Activated naive CD4-positive, alpha-beta T cell treated with anti-CD3 and anti-CD28 coated beads, Interleukin-2, amount 50 U/mL, for 72 hours (primary cell): ENCODE results near the gene CTBS. TPM values are rescaled to one million over a fixed set of nuclear protein-coding genes. Genes with fewer than 3 reads are reported as not detected.

Experiments used
- ATAC-seq, 2 donors: fragments of 150-1000 bp; cut with Tn5 transposase; 2 replicates each; pipeline ENCODE4 v1.10.0; 2021; ENCODE audit warnings: mild to moderate bottlenecking in 2 of 2, moderate library complexity in 2 of 2
- DNase-seq, 2 donors: peaks; one replicate each; pipeline ENCODE4 v3.0.0; 2021 to 2022; ENCODE audit warnings: low spot score in 2 of 2
- H3K27ac Mint-ChIP-seq, 2 donors: one replicate each; pipeline ENCODE4 v1.8.0; 2022; ENCODE audit warnings: mild to moderate bottlenecking in 2 of 2, mixed read lengths in 2 of 2
- H3K36me3 Mint-ChIP-seq, 2 donors: one replicate each; pipeline ENCODE4 v1.8.0; 2022; ENCODE audit warnings: mixed read lengths in 2 of 2
- H3K9me3 Mint-ChIP-seq, 2 donors: one replicate each; pipeline ENCODE4 v1.8.0; 2022; ENCODE audit warnings: mixed read lengths in 2 of 2
- total RNA-seq, 2 donors: library from RNA; stranded (reverse); gene quantifications; one replicate each; pipeline ENCODE4 v1.2.3, GENCODE V29; 2022

Gene CTBS, protein sequence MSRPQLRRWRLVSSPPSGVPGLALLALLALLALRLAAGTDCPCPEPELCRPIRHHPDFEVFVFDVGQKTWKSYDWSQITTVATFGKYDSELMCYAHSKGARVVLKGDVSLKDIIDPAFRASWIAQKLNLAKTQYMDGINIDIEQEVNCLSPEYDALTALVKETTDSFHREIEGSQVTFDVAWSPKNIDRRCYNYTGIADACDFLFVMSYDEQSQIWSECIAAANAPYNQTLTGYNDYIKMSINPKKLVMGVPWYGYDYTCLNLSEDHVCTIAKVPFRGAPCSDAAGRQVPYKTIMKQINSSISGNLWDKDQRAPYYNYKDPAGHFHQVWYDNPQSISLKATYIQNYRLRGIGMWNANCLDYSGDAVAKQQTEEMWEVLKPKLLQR
- 10 to 100 TPM; 14.6 to 22.8 TPM for total RNA-seq

DNA sequence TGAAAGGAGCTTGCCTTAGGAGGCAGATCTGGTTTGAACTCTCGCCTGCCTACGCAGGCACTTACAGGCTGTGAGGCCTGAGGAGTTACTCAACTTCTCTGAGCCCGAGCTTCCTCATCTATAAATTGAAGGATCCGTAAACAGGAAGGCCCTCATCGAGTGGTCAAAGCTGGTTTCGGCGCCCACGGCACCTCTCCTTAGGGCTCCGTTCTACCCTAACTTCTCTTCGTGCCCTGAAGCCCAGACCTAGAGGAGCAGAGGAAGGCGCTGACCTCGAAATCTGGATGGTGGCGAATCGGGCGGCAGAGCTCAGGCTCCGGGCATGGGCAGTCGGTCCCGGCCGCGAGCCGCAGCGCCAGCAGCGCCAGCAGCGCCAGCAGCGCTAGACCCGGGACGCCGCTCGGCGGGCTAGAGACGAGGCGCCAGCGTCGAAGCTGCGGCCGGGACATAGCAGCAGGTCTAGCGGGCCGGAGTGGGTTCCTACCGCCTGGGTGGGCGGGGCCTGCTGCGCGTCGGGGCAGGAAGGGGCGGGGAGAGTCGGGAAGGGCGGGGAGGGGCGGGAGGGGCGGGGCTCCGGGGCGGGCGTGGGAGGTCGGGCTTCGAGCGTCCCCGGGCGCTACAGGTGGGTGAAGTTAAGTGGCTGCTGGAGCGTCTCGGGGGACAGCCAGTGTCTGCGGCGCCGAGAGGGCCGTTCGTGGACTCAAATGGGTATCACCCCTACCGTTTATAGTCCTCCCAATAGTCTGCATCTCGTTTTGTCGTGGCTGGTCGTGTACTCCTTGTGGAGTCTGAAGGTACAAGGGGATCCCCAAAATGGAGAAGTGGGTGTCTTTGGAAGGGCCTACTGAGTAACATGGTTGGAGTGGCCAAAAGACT is at the start of gene CTBS:
CTBS (minus strand) TSS at position 474 of the 876 bp plus-strand sequence; CDS start at position 449, 25 bp downstream.
- H3K9me3 Mint-ChIP-seq: peaks cover 0 to 11% of the 10 kb centered on the region in 2 donors
- peak within 1 kb of the TSS; percentile 100 for H3K27ac Mint-ChIP-seq
- ATAC-seq (peak; percentile 85 to 87), DNase-seq (peak; percentile 82 to 84)
- H3K36me3 Mint-ChIP-seq: peaks cover 30 to 45% of the 10 kb centered on the region in 2 donors

DNA sequence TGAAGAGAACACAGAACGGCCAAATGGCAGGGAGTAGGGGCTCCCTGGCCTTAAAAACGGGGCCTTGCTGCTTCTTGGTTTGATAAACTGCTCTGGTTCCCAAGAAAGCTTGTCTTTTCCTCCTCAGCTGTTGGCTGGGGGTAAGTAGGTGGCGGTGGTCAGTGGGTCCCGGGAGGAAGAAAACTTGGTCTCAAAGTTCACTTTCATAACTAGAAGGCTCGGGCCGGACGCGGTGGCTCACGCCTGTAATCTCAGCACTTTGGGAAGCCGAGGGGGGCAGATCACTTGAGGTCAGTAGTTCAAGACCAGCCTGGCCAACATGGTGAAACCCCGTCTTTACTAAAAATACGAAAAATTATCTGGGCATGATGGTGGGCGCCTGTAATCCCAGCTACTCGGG is 47.3 kb upstream of the CTBS start:
- H3K36me3 Mint-ChIP-seq: no peaks in the 10 kb centered on the region
- H3K9me3 Mint-ChIP-seq: no peaks in the 10 kb centered on the region
- DNase-seq: no peak
- H3K27ac Mint-ChIP-seq: no peak overlapping the region
- ATAC-seq: no peak

DNA sequence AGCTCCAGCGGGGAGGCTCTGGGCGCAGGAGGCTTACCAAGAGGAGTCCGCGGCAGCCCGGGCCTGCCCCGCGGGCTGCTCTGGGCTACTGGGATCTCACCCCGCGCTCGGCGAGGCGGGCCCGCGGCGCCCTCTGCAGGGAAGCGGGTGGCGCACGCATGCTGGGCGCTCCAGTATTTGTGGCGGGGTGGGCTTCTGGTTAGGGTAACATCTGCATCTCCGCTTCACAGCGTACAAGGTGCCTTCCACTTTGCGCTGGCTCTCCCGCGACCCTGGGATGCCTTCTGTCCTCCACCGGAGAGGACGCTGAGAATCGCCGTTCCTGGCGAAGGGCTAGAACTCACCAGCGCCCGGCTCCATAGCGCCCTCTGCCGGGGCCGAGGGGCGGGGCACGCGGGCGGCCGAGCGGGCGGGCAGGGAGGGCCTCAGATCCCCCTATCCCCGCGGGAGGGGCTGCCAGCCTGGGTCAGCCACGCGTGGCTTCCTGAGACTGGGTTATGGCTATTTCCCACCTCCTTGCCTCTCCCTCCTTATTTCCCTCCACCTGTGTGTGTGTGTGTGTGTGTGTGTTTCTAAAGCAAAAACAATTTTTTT is 46.6 kb upstream of the CTBS start:
- no peaks in the 10 kb centered on the region for H3K36me3 Mint-ChIP-seq
- no peaks in the 10 kb centered on the region for H3K9me3 Mint-ChIP-seq
- ATAC-seq (peak; percentile 87 to 94), DNase-seq (peak; percentile 88 to 94)
- peak overlapping the region in 1 of 2 donors; percentile 76 for H3K27ac Mint-ChIP-seq

DNA sequence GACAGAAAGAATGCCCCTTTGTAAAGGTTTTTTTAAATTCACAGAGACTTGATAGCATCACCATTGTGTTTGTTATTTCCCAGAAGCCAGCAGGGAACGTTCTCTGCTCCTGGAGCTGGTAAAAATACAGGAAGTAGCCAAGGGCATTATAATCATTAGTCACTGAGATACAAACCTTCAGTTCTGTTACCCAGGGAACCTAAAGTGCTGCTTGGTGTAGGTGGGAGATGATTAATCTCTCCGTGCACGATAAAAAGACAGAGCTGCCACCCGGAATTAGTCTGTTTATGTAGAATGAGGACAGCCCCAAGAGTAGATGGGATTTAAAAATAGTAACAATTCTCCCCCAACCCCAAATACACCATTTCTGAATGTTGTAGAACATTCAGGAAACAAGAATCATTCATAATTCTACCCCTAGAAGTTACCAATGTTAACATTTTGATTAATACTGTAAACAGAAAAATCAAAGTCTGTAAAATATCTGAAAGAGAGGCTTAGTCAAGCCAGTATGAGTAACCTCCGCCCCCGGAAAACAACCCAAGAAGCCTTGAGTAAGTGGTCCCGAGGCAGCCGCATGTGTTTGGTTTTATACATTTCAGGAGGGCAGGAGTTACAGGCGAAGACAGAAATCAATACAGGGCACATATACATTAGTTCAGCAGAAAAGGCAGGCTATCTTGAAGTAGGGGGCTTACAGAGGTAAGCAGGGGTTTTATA is 45.3 kb upstream of the CTBS start:
- ATAC-seq: peak; percentile 42 to 70
- Mint-ChIP-seq H3K27ac (peak overlapping the region; percentile 70 to 81), H3K36me3 (peaks cover 4% of the 10 kb centered on the region in 2 donors), H3K9me3 (peaks cover 4% of the 10 kb centered on the region in 2 donors)
- DNase-seq: peak in 1 of 2 donors; percentile 43

DNA sequence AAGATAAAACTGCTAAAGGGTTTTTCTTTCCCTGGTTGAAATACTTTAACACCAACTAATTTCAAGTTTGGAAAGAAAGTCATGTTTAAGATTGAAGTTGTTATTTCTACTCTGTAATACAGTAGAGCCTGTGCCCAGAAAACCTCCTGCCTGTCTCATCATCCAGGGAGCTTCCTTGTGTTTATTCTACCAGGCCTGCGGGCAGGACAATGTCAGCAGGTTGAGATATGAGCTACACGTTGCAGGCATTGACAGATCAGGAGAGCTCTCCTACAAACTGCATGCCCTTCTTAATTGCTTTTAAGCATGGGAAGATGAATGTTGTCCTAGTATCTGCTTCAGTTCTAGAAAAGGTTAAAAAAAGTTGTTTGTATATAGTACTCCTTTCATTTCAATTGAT is 43.1 kb upstream of the CTBS start:
- DNase-seq: no peak
- no peak for ATAC-seq
- Mint-ChIP-seq H3K27ac (no peak overlapping the region), H3K9me3 (peaks cover 7 to 13% of the 10 kb centered on the region in 2 donors), H3K36me3 (peaks cover 13 to 24% of the 10 kb centered on the region in 2 donors)

DNA sequence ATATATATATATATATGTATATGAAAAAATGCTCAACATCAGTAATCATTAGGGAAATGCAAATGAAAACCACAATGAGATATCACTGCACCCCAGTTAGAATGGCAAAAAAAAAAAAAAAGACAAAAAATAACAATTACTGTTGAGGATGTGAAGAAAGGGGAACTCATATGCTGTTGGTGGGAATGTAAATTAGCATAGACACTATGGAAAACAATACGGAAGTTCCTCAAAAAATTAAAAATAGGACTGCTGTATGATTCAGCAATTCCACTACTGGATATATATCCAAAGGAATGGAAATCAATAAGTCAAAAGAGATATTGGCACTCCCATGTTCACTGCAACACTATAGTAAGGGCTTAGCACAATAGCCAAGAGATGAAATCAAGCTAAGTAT is 41.5 kb upstream of the CTBS start:
- Mint-ChIP-seq H3K27ac (no peak overlapping the region), H3K36me3 (peaks cover 13 to 28% of the 10 kb centered on the region in 2 donors), H3K9me3 (peaks cover 7 to 15% of the 10 kb centered on the region in 2 donors)
- DNase-seq: no peak
- no peak for ATAC-seq

DNA sequence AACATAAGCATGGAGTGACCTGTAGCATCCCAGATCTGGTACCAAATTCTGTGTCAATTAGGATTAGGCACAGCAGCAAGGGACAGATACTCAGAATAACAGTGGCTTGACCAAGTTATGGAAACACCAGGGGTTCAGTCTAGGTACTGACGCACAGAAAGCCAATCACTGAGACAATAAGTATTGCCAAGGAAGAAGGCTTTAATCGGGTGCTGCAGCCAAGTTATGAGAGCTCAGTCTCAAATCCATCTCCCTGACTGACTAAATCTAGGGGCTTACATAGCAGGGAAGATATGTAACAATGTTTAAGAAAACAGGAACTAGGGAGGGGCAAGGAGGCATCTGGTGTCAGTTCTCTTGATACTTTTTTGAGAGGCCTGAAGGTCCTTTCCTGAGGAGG is 39.6 kb upstream of the CTBS start:
- DNase-seq: no peak
- H3K9me3 Mint-ChIP-seq: peaks cover 7 to 20% of the 10 kb centered on the region in 2 donors
- no peak overlapping the region for H3K27ac Mint-ChIP-seq
- peaks cover 13 to 35% of the 10 kb centered on the region in 2 donors for H3K36me3 Mint-ChIP-seq
- no peak for ATAC-seq

DNA sequence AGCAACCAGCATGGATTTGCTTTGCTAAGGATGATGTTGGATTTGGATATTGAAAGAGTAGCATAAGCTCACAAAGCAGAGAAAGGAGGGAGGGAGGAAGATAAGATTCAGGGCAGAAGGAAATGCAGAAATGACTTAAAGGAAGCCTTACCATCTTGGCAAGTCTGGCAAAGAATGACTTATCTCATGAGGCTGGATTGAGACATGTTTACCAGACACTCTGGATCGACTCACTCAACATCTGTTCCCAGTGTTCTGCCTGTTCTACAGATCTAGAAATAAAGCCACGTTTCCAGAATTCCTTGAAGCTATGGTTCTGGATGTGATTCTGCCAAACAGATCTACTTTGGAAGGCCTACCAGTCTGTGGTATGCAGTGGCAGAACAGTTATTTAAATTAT is 38.8 kb upstream of the CTBS start:
- Mint-ChIP-seq H3K9me3 (peaks cover 7 to 20% of the 10 kb centered on the region in 2 donors), H3K27ac (no peak overlapping the region), H3K36me3 (peaks cover 13 to 35% of the 10 kb centered on the region in 2 donors)
- ATAC-seq: no peak
- DNase-seq: no peak

DNA sequence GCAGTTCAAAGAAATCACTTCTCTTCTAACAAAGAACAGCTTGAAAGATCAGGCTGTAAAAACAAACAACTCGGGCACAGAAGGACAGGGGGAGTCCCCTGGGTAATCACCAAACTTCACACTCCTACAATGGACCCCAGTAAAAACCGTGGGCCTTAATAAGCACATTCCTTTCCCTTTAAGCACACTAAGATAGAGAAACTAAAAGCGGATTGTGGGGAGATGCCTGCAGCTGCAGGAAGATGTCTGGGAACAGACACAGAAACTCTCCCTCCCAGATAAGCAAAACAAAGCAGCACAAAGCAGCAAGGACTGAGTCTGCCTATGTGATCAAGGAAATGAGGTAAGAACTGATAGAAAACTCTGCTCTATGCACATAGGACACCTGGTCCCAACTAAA is 37.6 kb upstream of the CTBS start:
- H3K9me3 Mint-ChIP-seq: peaks cover 7 to 20% of the 10 kb centered on the region in 2 donors
- peaks cover 14 to 36% of the 10 kb centered on the region in 2 donors for H3K36me3 Mint-ChIP-seq
- DNase-seq: no peak
- H3K27ac Mint-ChIP-seq: peak overlapping the region in 1 of 2 donors; percentile 85
- ATAC-seq: peak in 1 of 2 donors; percentile 43

DNA sequence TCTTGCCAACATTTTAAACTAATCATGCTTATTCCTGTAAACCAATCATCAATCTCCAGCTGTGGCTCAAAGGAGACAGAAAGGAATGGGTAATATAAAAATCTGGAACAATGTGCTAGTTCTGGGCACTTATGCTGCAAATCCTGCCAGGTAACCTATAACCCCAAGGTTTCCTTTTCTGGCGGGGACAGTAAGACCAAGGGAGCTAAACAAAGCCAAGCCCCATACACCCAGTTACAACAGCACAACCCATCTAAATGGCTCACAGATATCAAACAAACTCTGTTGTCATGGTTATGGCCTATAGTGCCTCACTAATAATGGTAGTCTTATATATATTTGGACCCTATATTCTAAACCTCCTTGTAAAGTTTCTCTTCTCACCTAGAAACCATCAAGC is 36.9 kb upstream of the CTBS start:
- peaks cover 10 to 27% of the 10 kb centered on the region in 2 donors for H3K9me3 Mint-ChIP-seq
- H3K27ac Mint-ChIP-seq: peak overlapping the region in 1 of 2 donors; percentile 85
- ATAC-seq (no peak), DNase-seq (no peak)
- peaks cover 20 to 43% of the 10 kb centered on the region in 2 donors for H3K36me3 Mint-ChIP-seq

DNA sequence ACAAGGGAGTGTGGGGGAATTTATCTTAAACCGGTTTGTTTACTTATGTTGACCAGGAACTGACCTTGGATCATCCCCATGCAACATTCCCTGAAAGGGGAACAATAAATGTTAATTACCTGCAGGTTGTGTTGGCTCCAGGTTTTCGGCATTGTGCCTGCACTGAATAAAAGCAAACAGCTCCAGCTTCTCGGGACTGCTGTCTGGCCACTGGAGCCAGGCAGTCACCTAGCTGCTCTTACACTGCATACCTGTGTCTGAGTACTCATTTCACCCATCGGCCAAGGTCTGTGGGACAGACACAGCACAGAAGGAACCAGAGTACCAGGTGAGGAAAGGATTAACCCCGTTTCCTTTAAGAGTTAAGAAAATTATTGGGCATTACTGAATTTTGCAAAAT is 32.7 kb upstream of the CTBS start:
- DNase-seq (no peak), ATAC-seq (no peak)
- Mint-ChIP-seq H3K9me3 (peaks cover 18 to 38% of the 10 kb centered on the region in 2 donors), H3K36me3 (peaks cover 31 to 59% of the 10 kb centered on the region in 2 donors), H3K27ac (no peak overlapping the region)

DNA sequence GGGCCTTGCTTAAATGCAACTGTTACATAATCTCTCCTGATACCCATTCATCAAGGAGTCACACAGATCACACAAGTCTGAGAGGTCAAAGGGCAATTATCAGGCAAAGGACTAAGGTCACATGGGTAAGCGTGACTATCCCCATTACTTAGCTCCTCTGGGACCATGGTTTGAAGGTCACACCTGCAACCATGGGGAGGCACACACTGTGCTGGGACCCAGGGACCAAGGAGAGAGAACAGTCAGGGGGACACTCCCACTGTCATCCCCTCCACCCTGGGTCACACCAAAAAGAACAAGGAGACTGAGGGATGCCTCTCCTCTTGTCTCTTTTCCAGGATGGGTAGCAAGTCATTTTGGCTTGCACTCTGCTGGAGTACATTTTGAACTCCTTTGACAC is 30.9 kb upstream of the CTBS start:
- no peak for DNase-seq
- peaks cover 21 to 40% of the 10 kb centered on the region in 2 donors for H3K9me3 Mint-ChIP-seq
- H3K36me3 Mint-ChIP-seq: peaks cover 31 to 65% of the 10 kb centered on the region in 2 donors
- H3K27ac Mint-ChIP-seq: no peak overlapping the region
- no peak for ATAC-seq

DNA sequence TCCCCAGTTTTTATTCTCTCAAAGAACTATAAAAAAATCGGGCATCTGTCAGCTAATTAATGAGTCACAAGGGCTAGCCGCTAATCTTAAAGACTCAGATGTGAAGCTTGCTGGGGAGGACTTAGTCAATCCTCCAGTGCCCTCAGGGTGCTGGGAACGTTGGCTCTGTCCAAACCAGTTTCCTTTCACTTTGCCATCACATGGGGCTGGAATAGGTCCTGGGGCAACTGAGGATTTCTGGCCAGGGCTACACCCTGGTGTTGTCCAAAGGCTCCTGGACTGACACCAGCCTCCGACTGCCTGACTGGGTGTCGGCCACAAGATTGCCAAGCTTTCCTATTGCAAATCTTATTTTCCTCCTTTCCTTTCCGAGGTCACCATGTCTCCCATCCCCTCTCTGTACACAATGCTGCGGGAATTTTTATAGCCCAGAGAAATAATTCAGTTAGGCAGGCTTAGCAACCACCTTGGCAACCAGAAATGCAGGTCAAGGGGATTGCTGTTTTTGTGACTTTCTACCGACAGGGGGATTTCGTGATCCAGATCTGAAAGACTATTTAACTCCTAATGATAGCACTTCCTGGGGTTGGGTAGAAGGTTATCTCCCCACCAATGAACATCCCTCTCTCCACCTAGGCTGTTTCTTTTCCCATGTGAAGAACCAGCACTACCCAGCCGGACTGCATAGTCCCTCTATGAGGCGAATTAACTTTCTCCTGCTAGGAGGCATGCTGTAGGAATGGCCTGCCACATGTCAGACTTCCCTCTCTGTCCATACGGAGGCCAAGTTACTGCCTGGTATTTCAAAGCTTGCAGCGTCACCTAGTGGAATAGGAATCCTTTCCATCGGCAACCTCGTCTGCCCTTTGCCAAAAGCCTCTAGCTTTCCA is 29.9 kb upstream of the CTBS start:
- H3K36me3 Mint-ChIP-seq: peaks cover 31 to 70% of the 10 kb centered on the region in 2 donors
- ATAC-seq (no peak), DNase-seq (no peak)
- H3K9me3 Mint-ChIP-seq: peaks cover 21 to 44% of the 10 kb centered on the region in 2 donors
- H3K27ac Mint-ChIP-seq: no peak overlapping the region

DNA sequence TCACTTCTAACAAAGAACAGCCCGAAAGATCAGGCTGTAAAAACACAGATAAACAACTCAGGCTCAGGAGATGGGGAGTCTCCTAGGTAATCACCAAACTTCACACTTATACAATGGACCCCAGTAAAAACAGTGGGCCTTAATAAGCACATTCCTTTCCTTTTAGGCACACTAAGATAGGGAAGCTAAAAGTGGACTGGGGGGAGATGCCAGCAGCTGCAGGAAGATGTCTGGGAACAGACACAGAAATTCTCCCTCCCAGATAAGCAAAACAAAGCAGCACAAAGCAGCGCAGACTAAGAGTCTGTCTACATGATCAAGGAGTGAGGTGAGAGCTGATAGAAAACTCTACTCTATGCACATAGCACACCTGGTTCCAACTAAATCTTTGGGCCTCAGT is 29.0 kb upstream of the CTBS start:
- Mint-ChIP-seq H3K9me3 (peaks cover 21 to 44% of the 10 kb centered on the region in 2 donors), H3K27ac (no peak overlapping the region), H3K36me3 (peaks cover 31 to 70% of the 10 kb centered on the region in 2 donors)
- DNase-seq (no peak), ATAC-seq (no peak)

DNA sequence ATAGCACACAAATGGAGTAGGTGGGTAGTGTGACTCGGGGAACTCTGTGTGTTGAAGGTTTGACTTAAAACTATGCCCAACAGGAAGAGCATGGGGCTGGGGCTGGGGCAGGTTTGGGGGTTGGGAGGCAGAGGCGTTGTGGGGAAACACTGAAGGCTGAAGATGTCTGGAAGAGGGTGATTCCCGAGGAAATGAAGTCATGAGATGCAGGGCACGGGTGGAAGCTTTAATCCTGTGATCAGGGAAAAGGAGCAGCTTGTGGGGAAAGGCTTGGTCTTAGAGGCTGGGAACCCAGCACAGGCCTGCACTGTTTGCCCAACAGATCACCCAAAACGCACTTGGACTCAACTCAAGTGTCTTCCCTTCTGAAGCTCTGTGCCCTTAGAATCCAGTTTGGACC is 26.6 kb upstream of the CTBS start:
- H3K9me3 Mint-ChIP-seq: peaks cover 18 to 34% of the 10 kb centered on the region in 2 donors
- no peak overlapping the region for H3K27ac Mint-ChIP-seq
- H3K36me3 Mint-ChIP-seq: peaks cover 21 to 59% of the 10 kb centered on the region in 2 donors
- DNase-seq (no peak), ATAC-seq (no peak)
